Measurements from ENCODE around the gene PADI2.

- TF ChIP-seq CTCF (conservative IDR thresholded peaks at IDR 0.05; ENCODE audit: low read length) (no peak), EZH2phosphoT487 (IDR thresholded peaks at IDR 0.05; ENCODE audit: borderline replicate concordance, low read depth, low read length) (no peak)
These were observed 22.4 kb upstream of the PADI2 start for GRCh38 chr1:17141441-17142197.

Data from OCI-LY7 (cell line).